GM18907 (cell line): ENCODE data around the gene NEK7.
"Not testable (repeated sequence)": the region's sequence is repeated elsewhere in the genome, so short reads cannot be mapped to it uniquely, and the experiment has no call there.

Experiments used
- ATAC-seq: cut with Tn5 transposase; IDR thresholded peaks from one replicate; pipeline ENCODE4 v1.9.1; 2021; ENCODE audit warnings: mild to moderate bottlenecking, moderate library complexity; ENCODE audit not compliant: unreplicated experiment

Gene NEK7

GRCh38 chr1:198168227-198168626 is 11.4 kb downstream of the NEK7 start:
- peak; percentile 36 for ATAC-seq

GRCh38 chr1:198169672-198170071 is 12.9 kb downstream of the NEK7 start:
- no peak for ATAC-seq

GRCh38 chr1:198171667-198172540 is 15.1 kb downstream of the NEK7 start:
- ATAC-seq = no peak

GRCh38 chr1:198173832-198174231 is 17.0 kb downstream of the NEK7 start:
- ATAC-seq = no peak

GRCh38 chr1:198174297-198174696 is 17.5 kb downstream of the NEK7 start:
- peak; percentile 47 for ATAC-seq

- ATAC-seq = peak; percentile 84
Observed at GRCh38 chr1:198175423-198176170, 18.8 kb downstream of the NEK7 start.

GRCh38 chr1:198176179-198176578 is 19.4 kb downstream of the NEK7 start:
- ATAC-seq = peak; percentile 22

GRCh38 chr1:198177546-198177945 is 20.7 kb downstream of the NEK7 start:
- ATAC-seq = no peak

- ATAC-seq = no peak
Observed at GRCh38 chr1:198178615-198179014, 21.8 kb downstream of the NEK7 start.

- ATAC-seq = peak; percentile 48
Observed at GRCh38 chr1:198179556-198179981, 22.8 kb downstream of the NEK7 start.

GRCh38 chr1:198183605-198184004 is 26.8 kb downstream of the NEK7 start:
- no peak for ATAC-seq

- ATAC-seq = no peak
Observed at GRCh38 chr1:198184516-198184915, 27.7 kb downstream of the NEK7 start.

- ATAC-seq = no peak
Observed at GRCh38 chr1:198185146-198185545, 28.3 kb downstream of the NEK7 start.

GRCh38 chr1:198185759-198186158 is 29.0 kb downstream of the NEK7 start:
- ATAC-seq = peak; percentile 66

GRCh38 chr1:198186916-198187580 is 30.2 kb downstream of the NEK7 start:
- no peak for ATAC-seq

GRCh38 chr1:198187973-198188588 is 31.3 kb downstream of the NEK7 start:
- ATAC-seq = no peak

GRCh38 chr1:198191117-198191516 is 34.3 kb downstream of the NEK7 start:
- no peak for ATAC-seq

GRCh38 chr1:198193871-198194270 is 37.1 kb downstream of the NEK7 start:
- ATAC-seq = not testable (repeated sequence)

GRCh38 chr1:198196630-198197029 is 39.8 kb downstream of the NEK7 start:
- no peak for ATAC-seq

- no peak for ATAC-seq
Observed at GRCh38 chr1:198197285-198197684, 40.5 kb downstream of the NEK7 start.

- ATAC-seq = peak; percentile 64
Observed at GRCh38 chr1:198199105-198199504, 42.3 kb downstream of the NEK7 start.
